GM10248 (cell line): ENCODE results near the gene RFTN1.

ENCODE experiments used
- CTCF ChIA-PET: fragments of 300-600 bp; sonication (Branson Sonifier 250); formaldehyde crosslinking; extraction: SDS; loops from one replicate; lab custom pipeline; 2021; ENCODE audit warnings: antibody characterized with exemption; lab: Yijun Ruan, JAX
- POLR2A ChIA-PET: fragments of 350-650 bp; sonication (Branson Sonifier 250); formaldehyde crosslinking; extraction: SDS; loops from one replicate; lab custom pipeline; 2020; ENCODE audit warnings: antibody characterized with exemption; lab: Yijun Ruan, JAX
- DNase-seq: peaks from one replicate; pipeline ENCODE4 v3.0.0; 2012; ENCODE audit errors: extremely low spot score
- TF ChIP-seq, protein P1 (sequence below): IDR thresholded peaks from 2 replicates; pipeline ENCODE4 v1.5.1; 2012; ENCODE audit warnings: mild to moderate bottlenecking, low read depth; ENCODE audit errors: extremely low read depth, missing control alignments, control extremely low read depth

Gene RFTN1

DNA sequence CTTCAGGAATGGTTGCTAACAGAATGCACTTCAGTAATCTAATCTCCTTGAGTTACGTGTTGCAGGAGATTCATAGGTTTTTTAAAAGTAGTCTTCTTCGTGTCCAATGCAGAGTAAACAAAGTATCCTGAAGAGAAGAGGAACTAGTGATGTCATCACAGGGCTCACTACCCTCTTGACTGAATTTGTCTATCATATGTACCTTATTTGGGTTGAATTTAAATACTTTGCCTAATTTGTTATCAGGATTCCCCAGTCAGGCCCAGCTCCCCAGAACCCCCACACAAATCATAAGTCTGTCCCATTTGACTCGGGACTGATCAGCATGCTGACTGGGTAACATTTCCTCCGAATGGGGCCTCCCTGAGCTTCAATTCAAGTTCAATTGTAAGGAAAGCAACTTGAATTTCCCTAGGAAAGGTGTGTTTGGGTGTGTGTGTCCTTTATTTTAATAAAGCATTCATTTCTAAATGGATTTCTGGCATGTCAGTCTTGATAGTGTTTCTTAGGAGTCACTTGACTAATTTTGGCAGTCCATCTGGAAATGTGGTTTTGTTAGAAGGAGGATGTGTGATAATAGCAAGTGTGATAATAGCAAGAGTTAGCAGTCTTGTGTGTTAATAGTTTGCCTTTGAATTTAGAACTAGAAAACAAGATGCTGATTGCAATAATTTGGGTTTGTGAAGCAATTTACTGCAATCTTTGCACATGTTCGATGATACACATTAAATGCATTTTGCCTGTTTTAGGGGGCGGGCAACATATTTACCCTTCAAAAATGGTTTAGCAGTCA, 226.6 kb downstream of the RFTN1 start:
- no peak for DNase-seq
- ChIA-PET POLR2A (interaction anchor here (0.6 kb wide), 1 partner anchor 237 kb away, joined by 3 read pairs; no protein-coding TSS in a partner anchor), CTCF (interaction anchor here (0.7 to 2.1 kb wide), 6 partner anchors 12 to 281 kb away, joined by 3 to 6 read pairs (median 4); partner anchors contain the start of gene DPH3)
- TF ChIP-seq, protein P1, sequence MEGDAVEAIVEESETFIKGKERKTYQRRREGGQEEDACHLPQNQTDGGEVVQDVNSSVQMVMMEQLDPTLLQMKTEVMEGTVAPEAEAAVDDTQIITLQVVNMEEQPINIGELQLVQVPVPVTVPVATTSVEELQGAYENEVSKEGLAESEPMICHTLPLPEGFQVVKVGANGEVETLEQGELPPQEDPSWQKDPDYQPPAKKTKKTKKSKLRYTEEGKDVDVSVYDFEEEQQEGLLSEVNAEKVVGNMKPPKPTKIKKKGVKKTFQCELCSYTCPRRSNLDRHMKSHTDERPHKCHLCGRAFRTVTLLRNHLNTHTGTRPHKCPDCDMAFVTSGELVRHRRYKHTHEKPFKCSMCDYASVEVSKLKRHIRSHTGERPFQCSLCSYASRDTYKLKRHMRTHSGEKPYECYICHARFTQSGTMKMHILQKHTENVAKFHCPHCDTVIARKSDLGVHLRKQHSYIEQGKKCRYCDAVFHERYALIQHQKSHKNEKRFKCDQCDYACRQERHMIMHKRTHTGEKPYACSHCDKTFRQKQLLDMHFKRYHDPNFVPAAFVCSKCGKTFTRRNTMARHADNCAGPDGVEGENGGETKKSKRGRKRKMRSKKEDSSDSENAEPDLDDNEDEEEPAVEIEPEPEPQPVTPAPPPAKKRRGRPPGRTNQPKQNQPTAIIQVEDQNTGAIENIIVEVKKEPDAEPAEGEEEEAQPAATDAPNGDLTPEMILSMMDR = no peak

DNA sequence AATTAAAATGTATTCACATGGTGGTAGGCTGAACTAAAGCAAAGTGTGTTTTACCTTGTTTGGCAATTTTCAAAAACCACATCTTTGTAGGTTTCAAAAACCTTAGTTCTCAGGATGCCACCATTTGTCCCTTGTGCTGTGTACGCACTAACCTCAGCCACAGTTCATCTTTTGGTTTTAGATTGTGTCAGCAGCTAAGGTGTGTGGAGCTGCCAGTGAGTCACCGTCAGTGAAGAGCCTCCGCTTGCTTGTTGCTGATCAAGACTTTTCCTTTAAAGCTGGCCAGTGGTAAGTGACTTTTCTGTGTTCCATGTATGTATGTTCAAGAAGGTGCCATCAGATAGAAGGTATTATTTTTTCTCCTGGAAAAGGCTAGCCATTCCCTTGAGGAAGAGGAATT, 227.3 kb downstream of the RFTN1 start:
- TF ChIP-seq, protein P1 = no peak
- CTCF ChIA-PET = interaction anchor here (0.7 to 2.1 kb wide), 7 partner anchors 11 to 282 kb away, joined by 3 to 6 read pairs (median 3); partner anchors contain the start of gene DPH3
- DNase-seq = no peak
- POLR2A ChIA-PET = interaction anchor here (1.0 kb wide), 1 partner anchor 21 kb away, joined by 3 read pairs; the partner anchor contains the start of genes DPH3 and OXNAD1

DNA sequence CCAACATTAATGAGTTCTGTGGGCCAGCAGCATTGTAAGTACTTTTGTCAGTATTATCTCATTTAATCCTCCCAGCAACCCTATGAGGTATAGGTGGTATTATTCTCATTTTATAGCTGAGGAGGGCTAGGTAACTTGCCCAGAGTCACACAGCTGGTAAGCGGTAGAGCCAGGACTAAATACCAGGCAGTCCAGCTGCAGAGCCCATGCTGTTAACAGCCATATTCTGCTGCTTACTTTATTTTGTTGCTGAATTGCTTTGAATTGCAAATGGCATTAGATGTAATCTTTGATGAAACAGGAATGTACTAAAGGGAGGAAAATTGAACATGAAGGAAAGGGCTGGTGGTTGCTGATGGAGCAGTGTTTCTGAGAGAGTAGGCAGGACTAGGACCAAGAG, 228.9 kb downstream of the RFTN1 start:
- no peak for DNase-seq
- POLR2A ChIA-PET = no interaction called here
- CTCF ChIA-PET = interaction anchor here (1.1 to 2.1 kb wide), 4 partner anchors 16 to 245 kb away, joined by 3 to 5 read pairs (median 4); partner anchors contain the start of gene DPH3
- TF ChIP-seq, protein P1 = no peak

DNA sequence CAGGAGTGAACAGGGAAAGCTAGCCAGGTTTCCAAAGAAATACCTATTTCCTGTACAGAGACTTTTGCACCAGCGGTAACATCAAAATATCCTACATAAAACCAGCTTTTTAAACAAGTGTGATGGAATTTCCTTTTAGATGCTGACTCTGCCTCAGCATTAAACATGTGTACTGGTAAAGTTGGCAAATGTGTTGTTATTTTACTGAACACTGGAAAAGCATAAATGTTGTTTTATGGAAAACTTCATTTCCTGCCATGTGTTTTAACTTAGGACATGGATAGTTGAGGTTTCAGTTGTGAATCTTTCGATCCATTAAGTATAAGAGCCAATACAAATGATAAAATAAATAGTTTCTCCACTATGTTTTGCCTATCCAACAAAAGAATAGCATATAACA, 232.8 kb downstream of the RFTN1 start:
- DNase-seq = no peak
- ChIA-PET CTCF (interaction anchor here (3.7 kb wide), 1 partner anchor 10 kb away, joined by 15 read pairs; no protein-coding TSS in a partner anchor), POLR2A (no interaction called here)
- TF ChIP-seq, protein P1 = no peak

DNA sequence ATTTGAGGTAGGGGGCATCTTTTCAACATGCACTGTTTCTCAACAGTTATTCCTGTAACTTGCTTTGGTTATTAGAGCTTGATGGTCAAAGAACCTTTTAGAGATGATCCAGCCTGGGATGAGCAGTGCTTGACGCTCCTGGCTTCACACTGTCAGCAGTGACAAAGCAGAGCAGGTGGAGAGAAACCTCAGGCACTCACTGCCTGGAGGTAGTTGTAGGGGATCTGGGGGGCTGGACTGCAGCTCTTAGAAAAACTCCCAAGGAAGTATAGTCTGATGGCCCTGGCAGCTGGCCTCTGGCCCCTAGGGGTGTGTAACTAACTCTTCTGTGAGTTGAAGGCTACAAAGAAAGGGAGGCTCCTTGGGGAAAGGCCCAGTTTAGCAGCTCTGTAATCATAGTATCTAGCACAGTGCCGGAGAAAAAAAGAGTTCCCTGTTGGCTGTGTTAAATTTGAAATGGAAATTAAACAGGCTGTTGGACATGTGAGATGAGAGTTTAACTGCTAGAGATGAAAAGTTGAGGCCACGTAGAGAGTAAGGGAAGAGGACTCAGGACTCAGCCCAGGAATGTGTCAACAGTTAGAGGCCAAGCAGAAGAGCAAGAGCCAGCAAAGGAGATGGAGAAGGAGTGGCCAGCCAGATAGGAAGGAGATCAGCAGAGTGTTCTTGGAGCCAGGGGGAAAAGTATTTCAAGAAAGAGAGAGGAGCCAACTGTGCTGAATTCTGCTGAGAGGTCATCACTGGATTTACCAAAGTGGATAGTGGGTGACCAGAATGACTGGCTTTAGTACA, 234.3 kb downstream of the RFTN1 start:
- no peak for DNase-seq
- POLR2A ChIA-PET = no interaction called here

More for the DNA sequence above, 234.3 kb downstream of the RFTN1 start:
- CTCF ChIA-PET = interaction anchor here (1.5 to 3.1 kb wide), 2 partner anchors 11 kb away, joined by 5 to 21 read pairs; no protein-coding TSS in a partner anchor
- TF ChIP-seq, protein P1 = no peak
